Mesodermal cell (in vitro differentiated cells): ENCODE data around the gene AFAP1L2.

Source experiments
- H3K27ac ChIP-seq: 2 replicates; pipeline ENCODE4 v1.7.0; 2013; ENCODE audit warnings: mild to moderate bottlenecking, low read depth, low read length, moderate library complexity; ENCODE audit not compliant: severe bottlenecking
- H3K36me3 ChIP-seq: 2 replicates; pipeline ENCODE4 v1.7.1; 2013; ENCODE audit warnings: mild to moderate bottlenecking, low read length, moderate library complexity; ENCODE audit not compliant: control insufficient read depth, insufficient read depth
- H3K4me1 ChIP-seq: one replicate; pipeline ENCODE4 v1.7.1; 2013; ENCODE audit warnings: mild to moderate bottlenecking, low read length; ENCODE audit not compliant: insufficient read depth, control insufficient read depth, poor library complexity, severe bottlenecking
- H3K4me3 ChIP-seq: 2 replicates; pipeline ENCODE4 v1.7.0; 2013; ENCODE audit warnings: low read length, control low read depth, mild to moderate bottlenecking; ENCODE audit not compliant: insufficient read depth, poor library complexity, severe bottlenecking; ENCODE audit errors: extremely low read depth
- H3K9me3 ChIP-seq: 2 replicates; pipeline ENCODE4 v1.7.1; 2013; ENCODE audit warnings: mild to moderate bottlenecking, low read length, moderate library complexity; ENCODE audit not compliant: control insufficient read depth
- WGBS, 2 experiments: methylation state at CpG; one replicate each; pipeline ENCODE4 v1.1.5; 2013; ENCODE audit warnings: missing lambda C conversion rate in 2 of 2; ENCODE audit not compliant: insufficient coverage in 2 of 2; 5-methylcytosine and 5-hydroxymethylcytosine counted together

The AFAP1L2 gene

DNA sequence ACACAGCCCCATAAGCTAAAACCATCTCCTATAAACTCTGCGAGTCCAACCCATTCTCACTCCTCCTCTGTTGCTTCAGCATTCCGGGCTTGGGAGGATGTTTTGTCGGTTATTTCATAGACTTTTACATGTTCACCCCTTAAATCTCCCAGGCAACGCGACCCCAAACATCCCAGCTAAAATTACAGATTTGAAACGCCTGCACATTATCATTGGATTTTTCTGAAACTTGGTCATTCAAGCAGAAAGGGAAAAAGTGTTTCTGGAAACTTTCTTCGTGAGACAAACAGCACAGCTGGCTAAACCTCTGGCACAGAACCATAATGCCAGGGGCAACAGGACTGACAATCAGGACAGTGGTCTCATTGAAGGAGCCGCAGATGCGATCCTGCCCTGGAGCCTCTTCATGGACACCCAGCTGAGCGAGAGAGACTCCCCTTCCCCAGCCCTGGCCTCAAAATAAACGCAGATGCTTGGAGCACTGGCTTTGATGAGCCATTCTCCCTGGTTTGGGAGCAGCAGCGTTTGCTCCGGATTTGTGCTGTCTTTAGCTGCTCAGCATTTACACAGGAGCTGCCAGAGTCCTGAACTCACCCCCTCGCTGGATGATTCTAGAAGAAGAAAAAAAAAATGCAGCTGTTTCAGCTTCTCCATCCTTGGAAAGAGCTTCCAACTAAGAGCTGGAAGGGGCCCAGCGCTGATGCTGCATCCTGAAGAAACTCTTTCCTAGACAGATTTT, 30.1 kb downstream of the AFAP1L2 start:
- peaks cover 40% of the 10 kb centered on the region for H3K4me1 ChIP-seq
- H3K36me3 ChIP-seq: peaks cover 5% of the 10 kb centered on the region
- H3K4me3 ChIP-seq: no peak overlapping the region
- H3K9me3 ChIP-seq: no peaks in the 10 kb centered on the region
- WGBS, 2 experiments: 71 to 74% methylated on average over 13 to 14 of the region's 15 CpGs
- H3K27ac ChIP-seq: peak overlapping the region; percentile 57

DNA sequence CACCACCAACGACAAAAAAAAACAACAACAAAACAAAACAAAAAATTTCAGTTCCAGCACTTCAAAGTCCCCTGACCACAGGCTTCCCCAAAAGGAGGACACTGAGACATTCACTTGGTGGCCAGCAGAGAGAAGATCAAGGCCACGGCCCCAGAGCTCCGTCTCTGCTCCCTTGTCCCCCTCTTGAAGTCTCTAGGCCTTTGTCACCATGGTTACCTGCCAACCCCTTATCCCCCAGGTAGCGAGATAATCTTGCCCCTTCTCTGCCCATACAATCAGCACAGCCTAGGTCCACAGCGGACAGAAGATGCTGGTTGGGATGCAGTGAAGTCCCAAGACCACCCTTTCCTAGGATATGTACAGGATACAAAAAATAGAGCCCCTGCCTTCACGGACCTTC, 30.7 kb downstream of the AFAP1L2 start:
- 60 to 64% methylated on average over 2 to 5 of the region's 6 CpGs for WGBS, 2 experiments
- peaks cover 40% of the 10 kb centered on the region for H3K4me1 ChIP-seq
- H3K27ac ChIP-seq: no peak overlapping the region
- no peaks in the 10 kb centered on the region for H3K9me3 ChIP-seq
- H3K36me3 ChIP-seq: peaks cover 5% of the 10 kb centered on the region
- no peak overlapping the region for H3K4me3 ChIP-seq

DNA sequence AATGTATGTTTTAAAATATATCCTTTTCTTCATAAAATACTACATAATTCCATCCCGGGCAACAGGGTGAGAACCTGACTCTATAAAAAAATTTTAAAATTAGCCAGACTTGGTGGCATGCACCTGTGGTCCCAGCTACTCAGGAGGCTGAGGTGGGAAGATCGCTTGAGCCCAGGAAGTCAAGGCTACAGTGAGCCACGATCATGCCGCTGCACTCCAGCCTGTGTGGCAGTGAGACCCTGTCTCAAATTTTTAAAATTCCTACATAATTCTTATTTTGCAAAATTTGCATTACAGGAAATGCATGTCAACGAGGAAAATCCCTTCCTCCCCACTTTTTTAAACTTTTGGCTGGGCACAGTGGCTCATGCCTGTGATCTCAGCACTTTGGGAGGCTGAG, 31.3 kb downstream of the AFAP1L2 start:
- Histone ChIP-seq H3K27ac (no peak overlapping the region), H3K4me1 (peaks cover 45% of the 10 kb centered on the region), H3K9me3 (no peaks in the 10 kb centered on the region), H3K36me3 (peaks cover 5% of the 10 kb centered on the region), H3K4me3 (no peak overlapping the region)
- 84 to 93% methylated on average over 3 to 5 of the region's 5 CpGs for WGBS, 2 experiments

DNA sequence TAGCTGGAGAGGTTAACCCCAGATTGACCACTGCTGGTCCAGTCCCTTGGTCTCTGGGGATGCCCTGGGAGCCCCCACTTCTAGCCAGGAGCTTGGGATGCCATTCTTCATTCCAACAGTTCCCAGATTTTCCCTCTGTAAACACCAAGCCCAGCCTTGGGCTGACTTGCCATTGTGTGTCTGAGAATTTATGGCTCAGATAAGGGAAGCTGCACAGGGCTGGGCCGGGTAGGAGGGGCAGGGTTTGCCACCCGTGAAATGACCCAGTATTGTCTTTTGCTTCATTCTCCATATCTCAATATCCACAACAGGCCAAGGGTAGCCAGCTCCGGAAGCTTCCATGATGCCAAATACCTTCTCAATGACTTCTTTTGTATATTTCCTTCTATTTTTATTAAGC, 32.1 kb downstream of the AFAP1L2 start:
- WGBS, 2 experiments: 60% methylated on average over 1 of the region's 3 CpGs; no CpG with 5 or more reads in 1 of the 2 experiments

DNA sequence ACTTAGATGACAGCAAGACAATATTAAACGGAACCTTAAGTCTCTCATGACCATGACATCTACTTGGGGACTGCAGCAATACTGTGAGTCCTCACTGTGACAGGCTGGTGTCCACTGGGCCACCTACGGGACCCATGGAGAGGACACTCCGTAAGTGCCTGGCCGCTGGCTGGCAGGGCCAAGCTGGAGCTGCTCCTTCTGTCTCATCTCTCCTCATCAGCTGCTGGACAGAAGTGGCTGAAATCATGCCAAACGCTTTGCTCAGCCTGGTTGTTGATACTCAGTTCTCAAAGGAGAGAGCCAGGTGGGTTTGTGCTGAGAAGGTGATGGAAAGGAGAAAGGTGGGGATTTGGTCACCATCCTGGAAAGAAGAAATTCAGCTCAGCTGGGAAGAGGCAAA, 33.3 kb downstream of the AFAP1L2 start:
- Histone ChIP-seq H3K9me3 (no peaks in the 10 kb centered on the region), H3K36me3 (peaks cover 8% of the 10 kb centered on the region), H3K27ac (no peak overlapping the region), H3K4me3 (no peak overlapping the region), H3K4me1 (peaks cover 45% of the 10 kb centered on the region)
- 94 to 98% methylated on average over 3 to 5 of the region's 5 CpGs for WGBS, 2 experiments

More for the DNA sequence above, 32.1 kb downstream of the AFAP1L2 start:
- H3K4me1 ChIP-seq: peaks cover 51% of the 10 kb centered on the region
- peaks cover 5% of the 10 kb centered on the region for H3K36me3 ChIP-seq
- peak overlapping the region; percentile 36 for H3K27ac ChIP-seq
- H3K4me3 ChIP-seq: no peak overlapping the region
- no peaks in the 10 kb centered on the region for H3K9me3 ChIP-seq

DNA sequence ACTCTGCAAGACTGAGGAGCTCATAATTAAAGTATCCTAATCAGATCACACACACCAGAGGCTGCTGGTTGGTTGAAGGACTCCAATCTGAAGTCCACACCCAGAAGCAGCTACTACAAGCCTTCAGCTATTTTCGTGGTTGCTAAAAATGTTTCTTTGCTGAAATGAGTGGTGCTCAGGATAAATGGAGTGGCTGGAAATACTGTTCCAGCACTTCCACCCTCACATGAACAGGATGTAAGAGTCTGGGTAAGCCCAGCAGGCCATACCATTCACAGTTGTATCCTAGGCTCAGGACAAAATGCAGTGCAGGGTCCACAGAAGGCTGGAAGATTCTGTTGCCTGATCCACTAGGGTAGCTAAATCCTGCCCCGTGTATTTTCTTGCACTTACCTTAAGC, 34.1 kb downstream of the AFAP1L2 start:
- Histone ChIP-seq H3K27ac (no peak overlapping the region), H3K9me3 (no peaks in the 10 kb centered on the region), H3K4me1 (peaks cover 45% of the 10 kb centered on the region), H3K36me3 (peaks cover 11% of the 10 kb centered on the region), H3K4me3 (no peak overlapping the region)
- 57 to 83% methylated on average over 1 of the region's 2 CpGs for WGBS, 2 experiments

DNA sequence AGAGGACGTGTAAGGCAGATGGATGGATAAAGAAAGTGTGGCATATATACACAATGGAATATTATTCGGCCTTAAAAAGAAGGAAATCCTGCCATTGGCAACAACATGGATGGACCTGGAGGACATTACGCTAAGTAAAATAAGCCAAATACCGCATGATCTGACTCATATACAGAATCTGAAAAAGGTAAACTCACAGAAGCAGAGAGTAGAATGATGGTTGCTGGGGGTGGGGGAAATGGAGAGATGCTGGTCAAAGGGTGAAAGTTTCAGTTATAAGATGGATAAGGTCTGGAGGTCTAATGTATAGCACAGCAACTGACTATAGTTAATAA, 36.3 kb downstream of the AFAP1L2 start:
- Histone ChIP-seq H3K4me1 (peaks cover 24% of the 10 kb centered on the region), H3K36me3 (peaks cover 24% of the 10 kb centered on the region), H3K27ac (peak overlapping the region; percentile 96), H3K9me3 (peaks cover 3% of the 10 kb centered on the region), H3K4me3 (no peak overlapping the region)
- 92 to 93% methylated on average over 4 of the region's 4 CpGs for WGBS, 2 experiments

DNA sequence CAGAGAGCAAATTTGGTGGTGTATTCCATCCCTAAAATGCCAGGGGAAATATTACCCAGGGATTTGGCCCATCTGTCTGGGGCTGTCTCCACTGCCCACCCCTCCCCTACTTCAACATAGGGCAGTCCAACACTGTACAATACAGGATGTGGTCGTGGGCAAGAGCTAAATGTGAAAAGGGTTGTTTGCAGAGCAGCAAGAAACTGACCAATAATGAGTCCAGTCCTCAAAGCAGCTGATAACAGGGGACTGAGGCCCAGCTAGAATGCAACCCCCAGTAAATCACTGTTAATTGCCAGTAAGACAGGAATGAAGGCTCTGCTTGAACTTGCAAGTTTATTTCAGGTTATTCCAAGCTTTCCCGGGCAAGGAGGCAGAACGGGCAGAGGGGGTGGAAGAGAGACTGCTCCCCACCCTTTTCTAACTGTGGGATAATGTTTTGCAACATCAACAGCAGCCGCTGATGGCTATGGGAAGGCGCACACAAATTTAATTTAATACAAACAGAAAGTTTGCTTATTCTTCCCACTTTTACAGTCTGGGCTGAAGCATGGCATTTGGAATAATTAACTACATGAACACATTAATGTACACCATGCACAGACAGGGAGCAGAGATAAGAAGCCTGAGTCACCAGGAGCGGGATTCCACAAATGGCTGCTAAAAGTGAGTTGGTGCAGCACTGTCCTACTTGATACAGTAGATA, 36.8 kb downstream of the AFAP1L2 start:
- H3K36me3 ChIP-seq: peaks cover 27% of the 10 kb centered on the region
- H3K9me3 ChIP-seq: peaks cover 3% of the 10 kb centered on the region
- no peak overlapping the region for H3K4me3 ChIP-seq
- H3K27ac ChIP-seq: peak overlapping the region; percentile 96
- peaks cover 19% of the 10 kb centered on the region for H3K4me1 ChIP-seq
- 76 to 92% methylated on average over 2 to 3 of the region's 6 CpGs for WGBS, 2 experiments

DNA sequence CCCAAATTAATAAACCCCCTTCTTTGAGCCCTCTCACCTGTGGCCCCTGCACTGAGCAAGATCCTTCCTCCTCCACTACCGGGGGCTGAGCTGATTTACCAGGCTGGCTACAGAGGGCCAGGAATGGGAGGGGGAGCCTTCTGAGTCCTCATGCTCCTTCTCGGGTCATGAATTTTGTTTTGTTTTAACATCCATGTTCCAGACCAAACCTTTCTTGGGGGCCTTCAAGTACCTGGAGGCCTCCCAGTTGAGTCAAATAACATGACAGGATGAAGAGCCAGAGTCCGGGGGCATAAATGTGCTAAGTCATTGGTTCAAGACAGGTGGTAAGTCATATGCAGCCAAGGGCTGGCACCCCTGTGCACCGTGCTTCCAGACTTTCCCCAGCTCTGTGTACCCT, 39.6 kb downstream of the AFAP1L2 start:
- Histone ChIP-seq H3K27ac (no peak overlapping the region), H3K9me3 (peaks cover 3% of the 10 kb centered on the region), H3K36me3 (peaks cover 30% of the 10 kb centered on the region), H3K4me3 (no peak overlapping the region), H3K4me1 (peaks cover 15% of the 10 kb centered on the region)
- WGBS, 2 experiments: 100% methylated on average over 2 to 3 of the region's 4 CpGs

DNA sequence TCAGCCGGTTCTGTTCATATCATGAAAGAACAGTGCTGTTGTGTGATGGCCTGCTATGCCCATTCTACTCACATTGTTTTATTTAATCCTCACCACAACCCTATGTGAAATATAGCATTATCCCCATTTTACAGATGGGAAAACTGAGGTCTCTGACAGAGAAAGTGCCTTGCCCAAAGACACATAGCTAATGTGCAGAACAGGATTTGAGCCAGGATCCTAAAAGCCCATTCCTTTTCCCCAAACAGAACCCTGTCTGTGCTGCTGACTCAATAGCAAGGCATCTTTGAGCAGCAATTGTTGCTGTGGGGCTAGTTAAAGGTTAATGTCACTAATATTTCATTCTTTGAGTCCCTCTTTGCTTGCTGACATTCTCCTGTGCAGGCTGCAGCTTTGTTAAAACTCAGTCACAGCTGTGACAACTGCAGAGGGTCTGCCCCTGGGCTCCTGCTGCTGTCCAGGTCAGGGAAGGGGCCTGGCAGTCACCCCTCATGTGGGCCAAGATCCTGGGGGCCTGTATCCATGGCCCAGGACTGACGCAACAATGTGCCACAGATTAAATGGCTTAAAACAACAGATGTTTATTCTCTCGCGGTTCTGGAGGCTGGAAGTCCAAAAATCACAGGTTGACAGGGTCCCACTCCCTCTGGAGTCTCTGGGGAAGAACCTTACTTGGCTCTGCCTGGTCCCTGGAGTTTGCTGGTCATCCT, 40.4 kb downstream of the AFAP1L2 start:
- WGBS, 2 experiments: 85 to 97% methylated on average over 3 of the region's 4 CpGs
- peaks cover 30% of the 10 kb centered on the region for H3K36me3 ChIP-seq
- no peak overlapping the region for H3K27ac ChIP-seq
- H3K4me1 ChIP-seq: peaks cover 22% of the 10 kb centered on the region
- H3K9me3 ChIP-seq: peaks cover 3% of the 10 kb centered on the region
- no peak overlapping the region for H3K4me3 ChIP-seq
